Muscle of leg (tissue), 16 donors: ENCODE measurements around the gene LCN1. TPM values are rescaled to one million over a fixed set of nuclear protein-coding genes. Genes with fewer than 3 reads are reported as not detected.

ENCODE experiments used
- DNase-seq: peaks from one replicate; pipeline ENCODE4 v3.0.0; 2013
- H3K27ac ChIP-seq: one replicate; pipeline ENCODE4 v1.5.1; 2013; ENCODE audit warnings: mild to moderate bottlenecking, low read length, control low read depth
- H3K27me3 ChIP-seq: one replicate; pipeline ENCODE4 v1.6.1; 2013; ENCODE audit warnings: low read length; ENCODE audit not compliant: control insufficient read depth, insufficient read depth
- H3K36me3 ChIP-seq: one replicate; pipeline ENCODE4 v1.6.1; 2013; ENCODE audit warnings: low read length; ENCODE audit not compliant: control insufficient read depth, insufficient read depth
- H3K4me1 ChIP-seq: one replicate; pipeline ENCODE4 v1.6.1; 2013; ENCODE audit warnings: low read length; ENCODE audit not compliant: control insufficient read depth, insufficient read depth
- H3K4me3 ChIP-seq: one replicate; pipeline ENCODE4 v1.5.1; 2013; ENCODE audit warnings: low read length, control low read depth
- H3K9me3 ChIP-seq: replicated peaks from 2 replicates; pipeline ENCODE4 v1.6.1; 2013; ENCODE audit warnings: low read depth, low read length; ENCODE audit not compliant: control insufficient read depth
- WGBS: methylation state at CpG from one replicate; pipeline ENCODE4 v1.1.5; 2013; ENCODE audit warnings: missing lambda C conversion rate; ENCODE audit not compliant: insufficient coverage; 5-methylcytosine and 5-hydroxymethylcytosine counted together
- long read RNA-seq, 11 donors: transcript quantifications; one replicate each; lab custom pipeline, GENCODE V29; 2026
- polyA plus RNA-seq, 8 donors: library from polyadenylated mRNA; unstranded; fragments of 120-200 nt; gene quantifications; one replicate each; pipeline versions ENCODE4 v1.2.1 to v1.2.3, GENCODE V29; 2013; ENCODE audit warnings: inconsistent platforms in 1 of 8, low replicate concordance in 1 of 8; ENCODE audit not compliant: insufficient read length in 8 of 8, insufficient read depth in 1 of 8
- total RNA-seq: library from RNA; stranded (reverse); fragments of 120-200 nt; gene quantifications from one replicate; pipeline ENCODE4 v1.2.4, GENCODE V29; 2013

Gene LCN1
- not detected for total RNA-seq
- polyA plus RNA-seq, result under 1 TPM in 1 of 8 donors, not detected in 7; 0.23 TPM
- long read RNA-seq, donor 1, result 0 reads
- long read RNA-seq, donor 2, result 0 reads
- long read RNA-seq, donor 3, result 0 reads
- long read RNA-seq, donor 4, result 0 reads
- long read RNA-seq, donor 5, result 0 reads
- long read RNA-seq, donor 6, result 0 reads
- long read RNA-seq, donor 7, result 0 reads
- long read RNA-seq, donor 8, result 0 reads
- long read RNA-seq, donor 9, result 0 reads
- long read RNA-seq, donor 10, partial matches to known transcripts, result 0 of 2 reads
- long read RNA-seq, donor 10, other reads (novel, unspliced or antisense), result 0 of 2 reads
- long read RNA-seq, donor 11, result 0 reads

- no peaks in the 10 kb centered on the region for H3K4me1 ChIP-seq
- 52% methylated on average over 6 of the region's 18 CpGs for WGBS
- H3K36me3 ChIP-seq, result no peaks in the 10 kb centered on the region
- H3K4me3 ChIP-seq, result no peak within 1 kb of the TSS
- H3K27ac ChIP-seq, result no peak within 1 kb of the TSS
- no peaks in the 10 kb centered on the region for H3K9me3 ChIP-seq
- DNase-seq, result no peak
- H3K27me3 ChIP-seq, result peaks cover 2% of the 10 kb centered on the region
Measured at GRCh38 chr9:135520916-135521607, at the start of gene LCN1. Gene LCN1 (plus strand): TSS chr9:135521440. CDS start chr9:135521498, 58 bp downstream.

- 24% methylated on average over 17 of the region's 23 CpGs for WGBS
- H3K4me1 ChIP-seq, result peaks cover 9% of the 10 kb centered on the region
- DNase-seq, result peak; percentile 8
- no peaks in the 10 kb centered on the region for H3K9me3 ChIP-seq
- no peaks in the 10 kb centered on the region for H3K36me3 ChIP-seq
- H3K4me3 ChIP-seq, result no peak overlapping the region
- no peak overlapping the region for H3K27ac ChIP-seq
- H3K27me3 ChIP-seq, result peaks cover 36% of the 10 kb centered on the region
Measured at GRCh38 chr9:135471791-135472640, 49.2 kb upstream of the LCN1 start.

- Histone ChIP-seq H3K4me1 (peaks cover 14% of the 10 kb centered on the region), H3K27ac (no peak overlapping the region), H3K9me3 (no peaks in the 10 kb centered on the region), H3K27me3 (peaks cover 27% of the 10 kb centered on the region), H3K4me3 (no peak overlapping the region), H3K36me3 (no peaks in the 10 kb centered on the region)
- DNase-seq, result no peak
- WGBS, result 54% methylated on average over 12 of the region's 12 CpGs
Measured at GRCh38 chr9:135473972-135474543, 47.2 kb upstream of the LCN1 start.

GRCh38 chr9:135474915-135475314 is 46.3 kb upstream of the LCN1 start:
- no peaks in the 10 kb centered on the region for H3K36me3 ChIP-seq
- H3K4me3 ChIP-seq, result no peak overlapping the region
- WGBS, result 14% methylated on average over 5 of the region's 12 CpGs
- H3K4me1 ChIP-seq, result peaks cover 14% of the 10 kb centered on the region
- peaks cover 27% of the 10 kb centered on the region for H3K27me3 ChIP-seq
- no peaks in the 10 kb centered on the region for H3K9me3 ChIP-seq
- no peak for DNase-seq
- H3K27ac ChIP-seq, result no peak overlapping the region

GRCh38 chr9:135476561-135477355 is 44.5 kb upstream of the LCN1 start:
- Histone ChIP-seq H3K9me3 (no peaks in the 10 kb centered on the region), H3K27ac (no peak overlapping the region), H3K4me3 (no peak overlapping the region), H3K36me3 (no peaks in the 10 kb centered on the region), H3K27me3 (peaks cover 15% of the 10 kb centered on the region), H3K4me1 (peaks cover 19% of the 10 kb centered on the region)
- no peak for DNase-seq
- 80% methylated on average over 8 of the region's 10 CpGs for WGBS

DNA sequence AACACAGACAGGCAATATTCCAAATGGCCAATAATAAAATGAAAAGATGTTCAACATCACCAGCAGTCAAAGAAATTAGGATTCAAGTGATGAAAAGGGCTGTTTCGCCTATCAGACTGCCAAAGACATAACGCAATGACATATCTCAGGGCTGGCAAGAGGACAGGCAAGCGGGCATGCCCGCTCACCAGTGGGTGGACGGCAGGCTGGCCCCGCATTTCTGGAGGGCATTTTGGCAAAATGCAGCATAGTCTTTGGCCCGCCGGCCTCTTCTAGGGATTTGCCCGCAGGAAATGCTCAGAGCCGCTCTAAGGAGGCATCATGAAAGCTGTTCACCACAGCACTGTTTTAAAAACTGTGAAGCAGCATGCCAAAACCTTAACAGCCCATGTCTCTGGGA is 43.0 kb upstream of the LCN1 start:
- Histone ChIP-seq H3K4me3 (no peak overlapping the region), H3K9me3 (no peaks in the 10 kb centered on the region), H3K27me3 (peaks cover 3% of the 10 kb centered on the region), H3K27ac (no peak overlapping the region), H3K4me1 (peaks cover 14% of the 10 kb centered on the region), H3K36me3 (peaks cover 2% of the 10 kb centered on the region)
- no peak for DNase-seq
- 77% methylated on average over 10 of the region's 10 CpGs for WGBS

DNA sequence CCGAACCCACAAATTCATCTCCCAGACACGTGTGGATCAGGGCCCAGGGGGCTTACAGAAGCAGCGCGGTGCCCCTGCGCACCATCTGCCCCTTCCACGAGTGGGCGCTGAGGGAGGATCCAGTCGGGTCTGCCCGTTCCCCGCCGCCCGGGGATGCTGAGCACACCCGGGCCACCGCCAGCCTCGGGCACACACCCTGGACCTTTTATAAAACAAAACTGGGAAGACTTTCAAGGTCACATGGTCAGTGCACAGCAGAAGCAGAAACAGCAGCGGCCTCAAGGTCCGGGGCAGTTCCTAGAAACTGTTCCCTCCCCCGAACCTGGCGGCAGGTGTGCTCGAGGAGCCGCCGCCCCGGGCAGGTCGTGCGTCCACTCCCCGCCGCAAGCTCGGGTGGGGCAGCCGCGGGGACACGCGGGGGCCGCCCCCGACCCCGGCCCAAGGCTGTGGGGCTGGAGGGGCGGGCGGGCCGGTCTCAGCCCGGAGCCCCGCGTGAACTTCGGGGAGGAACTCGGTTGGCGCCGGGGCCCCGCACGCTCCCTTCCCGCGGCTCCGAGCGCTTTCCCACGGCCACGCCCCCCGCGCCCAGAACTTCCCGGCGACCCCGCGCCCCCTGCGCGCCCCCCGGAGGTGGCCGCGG is 42.3 kb upstream of the LCN1 start:
- no peak overlapping the region for H3K27ac ChIP-seq
- H3K4me1 ChIP-seq, result peaks cover 14% of the 10 kb centered on the region
- H3K9me3 ChIP-seq, result no peaks in the 10 kb centered on the region
- peaks cover 9% of the 10 kb centered on the region for H3K36me3 ChIP-seq
- H3K4me3 ChIP-seq, result peak overlapping the region; percentile 29
- 3% methylated on average over 60 of the region's 64 CpGs for WGBS
- DNase-seq, result peak; percentile 55
- peaks cover 2% of the 10 kb centered on the region for H3K27me3 ChIP-seq

DNA sequence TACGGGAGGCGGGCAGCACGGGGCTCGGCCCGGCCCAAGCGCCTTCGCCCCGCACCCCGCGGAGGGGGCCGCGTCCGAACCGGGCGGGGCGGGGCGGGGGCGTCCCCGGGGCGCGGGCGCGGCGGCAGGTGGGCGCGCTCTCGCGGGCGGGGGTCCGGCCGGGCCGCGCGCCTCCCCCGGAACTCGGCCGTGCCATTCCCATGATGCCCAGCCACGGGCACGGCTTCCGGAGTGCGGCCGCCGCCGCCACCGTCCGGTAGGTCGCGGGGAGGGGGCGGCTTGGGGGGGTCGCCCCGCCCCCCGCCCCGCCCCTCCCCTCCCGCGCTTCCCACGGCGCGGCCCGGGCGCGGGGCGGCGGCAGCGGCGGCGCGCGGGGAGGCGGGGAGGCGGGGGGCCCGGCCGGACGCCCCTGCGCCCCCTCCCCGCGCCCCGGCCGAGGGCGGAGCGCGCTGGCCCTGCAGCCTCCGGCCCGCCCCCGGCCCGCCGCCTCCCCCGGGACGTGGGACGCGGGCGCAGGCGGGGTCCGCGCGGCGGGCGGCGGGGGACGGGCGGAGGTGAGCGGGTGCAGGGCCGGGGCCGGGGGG is 41.7 kb upstream of the LCN1 start, which contains the start of gene PPP1R26:
Gene PPP1R26, plus strand, starts transcription at position 314 of the 584 bp plus-strand sequence. CDS start 4,729 bp downstream, outside the sequence.
- no peak within 1 kb of the TSS for H3K27ac ChIP-seq
- no peaks in the 10 kb centered on the region for H3K9me3 ChIP-seq
- no peaks in the 10 kb centered on the region for H3K27me3 ChIP-seq
- peaks cover 14% of the 10 kb centered on the region for H3K36me3 ChIP-seq
- WGBS, result under 1% methylated on average over 59 of the region's 103 CpGs
- H3K4me1 ChIP-seq, result peaks cover 14% of the 10 kb centered on the region
- peak; percentile 34 for DNase-seq
- H3K4me3 ChIP-seq, result peak within 1 kb of the TSS; percentile 63
